ENCODE measurements around the gene ALDH1L1.

Gene ALDH1L1

GRCh38 chr3:126131881-126132750 lies 48.3 kb downstream of the ALDH1L1 start:
- DNase-seq = no peak

DNA sequence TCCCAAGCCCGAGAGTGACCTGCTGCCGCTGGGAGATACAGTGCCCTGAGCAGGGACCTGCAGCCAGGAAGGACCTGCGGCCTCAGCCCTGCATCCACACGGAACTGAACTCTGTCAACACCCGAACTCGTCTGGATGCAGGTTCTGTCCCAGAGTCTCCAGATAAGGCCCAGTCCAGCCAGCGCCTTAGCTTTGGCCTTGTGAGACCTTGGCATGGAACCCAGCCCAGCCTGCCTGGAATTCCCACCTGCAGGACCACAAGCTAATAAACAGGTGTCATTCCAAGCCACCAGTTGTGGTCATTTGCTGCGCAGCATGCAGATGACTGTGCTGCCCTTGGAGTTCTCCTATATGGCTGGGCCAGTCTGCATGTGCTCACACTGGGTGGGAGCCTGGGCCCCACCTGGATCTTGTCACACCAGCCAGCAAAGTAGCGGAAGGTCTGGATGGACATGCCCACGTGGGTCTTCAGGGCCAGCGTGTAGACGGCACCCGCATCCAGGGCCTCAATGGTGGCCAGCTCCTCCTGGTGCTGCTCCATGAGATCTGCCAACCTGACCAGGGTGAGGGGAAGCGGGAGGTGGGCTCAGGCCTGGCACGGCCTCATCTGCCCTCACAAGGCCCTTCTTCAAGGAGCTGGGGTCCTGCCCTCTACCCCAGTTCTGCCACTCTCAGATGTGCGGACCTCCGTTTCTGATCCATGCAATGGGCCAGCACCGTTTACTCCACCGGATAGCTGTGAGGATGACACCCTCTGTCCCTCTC lies 49.2 kb downstream of the ALDH1L1 start:
- no peak for DNase-seq

- no peak for DNase-seq
These were observed 50.1 kb downstream of the ALDH1L1 start for GRCh38 chr3:126130081-126130855.

DNA sequence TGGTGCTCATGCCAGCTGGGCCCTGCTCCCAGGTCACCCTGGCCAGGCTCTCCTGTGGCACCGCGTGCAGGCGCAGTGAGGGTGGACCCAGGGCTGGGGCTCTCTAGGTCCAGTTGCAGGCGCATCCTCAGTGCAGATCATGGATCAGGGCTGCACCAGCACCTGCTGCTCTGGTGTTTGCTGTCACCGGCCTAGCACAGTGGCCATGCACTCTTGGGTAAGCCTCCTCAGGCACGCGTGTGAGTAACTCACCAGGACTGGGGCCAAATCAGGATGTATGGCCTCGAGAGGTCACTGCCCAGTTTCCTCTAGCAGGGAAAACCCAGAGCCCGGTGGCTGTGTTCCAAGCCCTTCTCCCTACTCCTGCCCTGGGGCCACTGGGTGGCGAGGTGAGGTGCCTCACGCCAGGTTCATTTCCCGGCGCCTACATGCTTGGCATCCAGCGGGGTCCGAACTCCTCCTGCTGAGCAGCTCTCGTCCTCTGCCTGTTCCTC lies 50.9 kb downstream of the ALDH1L1 start:
- no peak for DNase-seq

DNA sequence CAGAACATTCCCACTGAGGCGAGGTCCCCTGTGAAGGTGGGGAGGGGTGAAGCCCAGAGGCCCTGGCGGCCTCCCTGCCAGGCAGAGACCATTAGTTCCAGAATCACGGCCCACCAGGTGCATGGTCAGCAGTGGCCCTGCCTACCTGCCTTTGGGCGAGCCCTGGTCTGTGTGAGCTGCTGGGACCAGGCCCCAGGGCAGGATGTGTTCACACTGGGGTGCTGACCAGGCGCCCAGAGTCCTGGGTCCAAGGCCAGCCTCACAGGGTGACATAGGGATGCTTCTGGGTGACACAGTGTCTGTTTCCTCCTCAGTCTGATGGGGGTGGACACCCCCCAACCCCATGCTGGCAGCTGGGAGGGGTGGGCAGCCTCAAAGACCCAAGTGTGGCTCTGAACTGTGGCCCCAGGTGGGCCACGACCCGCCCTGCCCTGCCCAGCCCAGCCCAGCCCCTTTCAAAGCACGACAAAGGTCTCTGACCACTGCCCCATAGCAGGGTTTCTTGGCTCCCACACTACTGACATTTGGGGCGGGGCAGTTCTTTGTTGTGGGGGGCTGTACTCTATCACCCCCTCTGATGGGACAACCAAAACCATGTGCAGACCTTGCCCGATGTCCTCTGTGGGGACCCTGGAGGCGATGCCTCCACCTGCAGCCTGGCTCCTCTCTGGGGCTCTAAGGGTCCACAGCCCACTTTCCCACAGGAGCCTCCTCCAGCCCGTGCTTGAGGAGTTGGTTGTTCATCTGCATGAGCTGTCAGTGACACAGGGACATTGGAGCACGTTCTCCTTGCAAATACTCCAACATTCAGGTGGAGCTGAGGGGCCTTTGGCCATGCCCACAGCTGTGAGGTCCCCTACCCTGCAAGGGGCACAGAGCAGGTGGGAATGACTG lies 51.6 kb downstream of the ALDH1L1 start:
- no peak for DNase-seq

DNA sequence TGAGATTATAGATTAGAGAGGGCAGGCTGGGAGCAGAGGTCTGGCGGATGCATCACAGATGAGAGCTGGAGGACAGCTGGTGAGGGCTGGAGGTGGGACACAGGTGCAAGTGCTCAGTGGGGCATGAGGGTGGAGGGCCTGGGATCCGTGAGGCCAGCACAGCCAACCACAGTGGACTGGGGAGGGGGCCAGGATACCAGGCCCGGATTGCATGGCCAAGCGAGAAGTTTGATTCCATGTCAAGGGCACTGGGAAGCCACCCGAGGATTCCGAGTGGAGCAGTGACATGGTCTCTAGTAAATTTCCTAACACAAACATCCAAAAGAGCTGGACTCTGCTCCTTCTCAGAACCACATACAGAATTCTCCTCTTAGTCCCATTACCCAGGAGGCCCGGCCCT lies 52.5 kb downstream of the ALDH1L1 start:
- DNase-seq = peak; percentile 50

- no peak for DNase-seq
These were observed 52.9 kb downstream of the ALDH1L1 start for GRCh38 chr3:126127452-126127851.

DNA sequence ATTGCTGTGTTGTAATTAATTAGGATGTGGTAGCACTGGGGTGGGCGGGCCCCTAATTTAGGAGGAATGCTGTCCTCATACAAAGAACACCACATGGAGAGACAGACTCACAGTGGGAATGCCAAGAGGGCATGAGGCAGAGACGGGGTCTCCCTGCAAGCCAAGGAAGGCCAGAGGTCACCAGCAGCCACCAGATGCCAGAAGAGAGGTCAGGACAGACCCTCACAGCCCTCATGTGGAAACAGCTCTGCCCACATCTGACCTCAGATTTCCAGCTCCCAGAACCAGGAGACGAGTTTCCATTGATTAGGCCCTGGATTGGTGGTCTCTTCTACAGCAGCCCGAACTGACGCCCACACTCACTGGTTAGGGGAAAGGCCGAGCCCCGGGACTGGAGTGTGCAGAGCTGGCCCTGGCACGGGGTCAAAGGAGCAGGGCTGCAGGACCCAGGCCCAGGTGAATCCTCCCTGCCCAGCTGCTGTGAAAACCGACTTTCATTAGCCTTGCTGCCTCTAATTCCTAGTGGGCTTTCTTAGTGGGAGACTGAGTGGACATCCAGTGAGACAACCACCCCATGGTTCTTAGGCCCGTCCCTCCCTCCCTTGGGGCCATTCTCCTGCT lies 53.5 kb downstream of the ALDH1L1 start:
- DNase-seq = no peak

- DNase-seq = no peak
These were observed 54.1 kb downstream of the ALDH1L1 start for GRCh38 chr3:126126286-126126685.

- DNase-seq = no peak
These were observed 54.6 kb downstream of the ALDH1L1 start for GRCh38 chr3:126125781-126126251.

DNA sequence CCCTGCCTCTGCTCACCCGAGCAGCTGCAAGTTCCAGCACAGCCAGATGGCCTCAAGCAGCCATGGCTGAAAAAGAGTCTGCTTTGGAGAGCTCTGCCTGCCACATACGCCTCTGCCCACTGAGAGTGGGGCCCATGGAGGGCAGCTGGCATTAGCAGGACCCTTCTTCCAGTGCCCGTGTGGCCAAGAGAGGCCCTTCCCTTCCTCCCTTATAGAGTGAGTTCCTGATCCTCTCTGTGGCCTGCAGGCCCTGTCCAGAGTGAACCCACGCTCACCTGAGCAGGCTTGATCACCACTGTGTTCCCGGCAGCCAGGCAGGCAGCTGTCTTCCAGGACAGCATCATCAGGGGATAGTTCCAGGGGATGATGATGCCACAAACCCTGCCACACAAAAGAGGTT lies 55.0 kb downstream of the ALDH1L1 start:
- DNase-seq = no peak

- DNase-seq = no peak
These were observed 55.5 kb downstream of the ALDH1L1 start for GRCh38 chr3:126124896-126125295.

DNA sequence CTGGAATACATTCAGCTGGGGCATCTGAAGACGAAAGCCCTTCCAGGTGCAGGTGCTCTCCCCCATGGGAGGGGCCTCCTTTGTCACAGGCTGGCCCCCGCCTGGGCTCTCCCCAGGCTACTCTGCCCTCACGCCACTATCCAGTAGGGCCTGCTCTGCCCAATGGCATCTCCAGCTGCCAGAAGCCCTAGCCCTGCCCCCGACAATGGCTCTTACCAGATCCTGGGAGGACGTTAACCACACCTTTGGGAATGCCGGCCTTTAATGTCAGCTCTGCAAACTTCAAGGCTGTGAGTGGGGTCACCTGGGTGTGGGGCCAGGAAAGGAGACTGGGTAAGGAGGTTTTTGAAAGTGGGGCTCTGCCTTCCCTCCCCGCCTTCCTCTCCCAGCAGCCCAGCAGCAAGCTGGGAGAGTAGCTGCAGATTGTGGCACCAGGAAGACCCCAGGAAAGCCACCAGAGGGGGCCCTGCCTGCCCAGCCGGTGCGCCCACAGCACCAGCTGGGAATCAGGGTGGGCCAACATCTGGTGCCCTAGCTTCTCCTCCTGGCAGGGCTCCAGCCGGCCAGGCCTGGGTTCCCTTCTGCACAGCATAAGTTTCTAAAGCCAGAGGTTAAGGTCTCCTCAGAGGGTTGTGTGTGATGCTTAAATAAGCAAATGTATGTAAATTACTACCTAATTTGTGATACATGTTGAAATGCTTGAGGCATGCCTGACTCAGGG lies 56.1 kb downstream of the ALDH1L1 start:
- DNase-seq = peak; percentile 49

DNA sequence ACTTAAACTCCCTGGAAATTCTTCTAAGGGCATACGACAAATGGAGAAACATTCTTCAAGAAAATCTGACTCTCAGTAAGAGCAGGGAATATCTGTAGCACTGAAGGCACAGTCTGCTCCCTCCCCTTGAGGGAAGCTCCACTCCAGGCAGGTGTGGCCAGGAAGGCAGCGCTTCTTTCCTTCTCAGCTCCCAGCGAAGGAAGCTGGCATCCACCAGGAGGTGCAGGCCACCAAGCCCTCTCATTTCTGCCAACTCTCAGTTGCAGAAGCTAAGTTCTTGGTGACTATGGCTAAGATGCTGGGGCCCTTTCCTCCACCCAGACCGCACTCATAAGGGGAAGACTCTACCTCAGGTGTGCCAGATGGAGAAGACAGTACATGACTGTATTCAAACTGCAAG lies 58.8 kb downstream of the ALDH1L1 start:
- no peak for DNase-seq

DNA sequence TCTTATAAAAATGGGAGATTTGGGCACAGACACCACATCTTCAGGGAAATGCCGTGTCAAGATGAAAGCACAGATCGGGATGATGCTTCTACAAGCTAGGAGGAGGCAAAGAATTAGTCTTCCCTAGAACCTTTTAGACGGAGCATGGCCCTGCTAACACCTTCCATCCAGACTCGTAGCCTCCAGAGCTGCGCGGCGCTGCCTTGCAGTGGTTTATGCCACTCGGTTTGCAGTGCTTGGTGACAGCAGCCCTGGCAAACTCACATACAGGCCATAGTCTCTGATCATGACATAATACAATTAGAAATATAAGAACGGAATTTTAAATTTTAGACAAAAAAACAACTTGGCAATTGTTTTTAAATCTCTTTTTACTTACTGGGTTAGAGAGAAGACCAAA lies 59.3 kb downstream of the ALDH1L1 start:
- DNase-seq = no peak

DNA sequence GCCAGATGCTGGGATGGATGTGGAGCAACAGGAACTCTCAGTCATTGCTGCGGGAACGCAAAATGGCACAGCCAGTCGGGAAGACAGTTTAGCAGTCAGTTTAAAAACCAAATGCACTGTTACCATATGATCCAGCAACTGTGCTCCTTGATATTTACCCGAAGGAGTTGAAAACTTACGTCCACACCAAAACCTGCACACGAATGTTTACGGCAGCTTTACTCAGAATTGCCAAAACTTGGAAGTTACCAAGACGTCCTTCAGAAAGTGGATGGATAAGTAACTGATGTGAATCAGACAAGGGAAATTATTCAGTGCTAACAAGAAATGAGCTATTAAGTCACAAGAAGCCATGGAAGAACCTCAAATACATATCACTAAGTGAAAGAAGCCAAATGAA lies 60.4 kb downstream of the ALDH1L1 start:
- DNase-seq = no peak

GRCh38 chr3:126119008-126119675 lies 61.2 kb downstream of the ALDH1L1 start:
- no peak for DNase-seq

GRCh38 chr3:126118591-126118990 lies 61.8 kb downstream of the ALDH1L1 start:
- DNase-seq = no peak

DNA sequence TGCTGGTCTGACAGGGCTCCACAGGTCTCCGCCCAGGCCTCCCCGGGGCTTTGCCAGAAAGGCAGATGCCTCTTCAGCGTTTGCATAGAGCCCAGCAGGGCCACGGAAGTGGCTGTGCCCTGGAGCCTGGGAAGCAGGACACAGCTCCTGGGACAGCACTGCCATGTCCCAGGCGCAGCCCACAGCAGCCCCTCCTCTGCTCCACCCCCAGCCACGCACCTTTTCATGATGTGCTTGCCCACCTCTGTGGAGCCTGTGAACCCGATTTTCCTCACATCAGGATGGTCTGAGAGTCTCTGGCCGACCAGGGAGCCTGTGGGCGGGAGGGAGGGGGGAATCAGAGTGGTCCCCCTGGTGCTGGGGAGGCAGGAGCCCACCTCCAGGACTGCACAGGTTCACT lies 62.6 kb downstream of the ALDH1L1 start:
- no peak for DNase-seq

DNA sequence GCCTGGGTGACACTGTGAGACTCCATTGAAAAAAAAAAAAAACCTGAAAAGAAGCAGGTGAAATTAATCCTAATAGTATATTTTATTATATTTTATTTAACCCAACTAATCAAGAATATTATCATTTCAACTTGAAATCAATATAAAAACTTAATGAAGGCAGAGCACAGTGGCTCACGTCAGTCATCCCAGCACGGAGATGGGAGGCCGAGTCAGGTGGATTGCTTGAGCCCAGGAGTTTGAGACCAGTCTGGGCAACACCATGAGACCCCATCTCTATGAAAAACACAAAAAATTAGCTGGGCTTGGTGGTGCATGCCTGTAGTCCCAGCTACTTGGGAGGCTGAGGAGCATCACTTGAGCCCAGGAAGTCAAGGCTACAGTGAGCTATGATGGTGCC lies 63.2 kb downstream of the ALDH1L1 start:
- no peak for DNase-seq

All from NCI-H82 (cell line).